Lower leg skin (tissue), 3 donors: ENCODE measurements around the gene MTRFR.

ENCODE experiments used
- POLR2A ChIP-seq, 2 donors: fragments of 450-650 bp; IDR thresholded peaks; one replicate each; pipeline ENCODE4 v1.6.1; 2016 to 2017; ENCODE audit warnings: antibody characterized with exemption in 2 of 2, mild to moderate bottlenecking in 1 of 2, moderate library complexity in 1 of 2
- TF ChIP-seq, protein P1 (sequence below), 3 donors: fragments of 450-650 bp; IDR thresholded peaks; one replicate each; pipeline ENCODE4 v1.5.1; 2016; ENCODE audit warnings: antibody characterized with exemption in 3 of 3, mild to moderate bottlenecking in 3 of 3, moderate library complexity in 2 of 3

GRCh38 chr12:123260081-123260480, 26.8 kb downstream of the MTRFR start:
- TF ChIP-seq, protein P1, sequence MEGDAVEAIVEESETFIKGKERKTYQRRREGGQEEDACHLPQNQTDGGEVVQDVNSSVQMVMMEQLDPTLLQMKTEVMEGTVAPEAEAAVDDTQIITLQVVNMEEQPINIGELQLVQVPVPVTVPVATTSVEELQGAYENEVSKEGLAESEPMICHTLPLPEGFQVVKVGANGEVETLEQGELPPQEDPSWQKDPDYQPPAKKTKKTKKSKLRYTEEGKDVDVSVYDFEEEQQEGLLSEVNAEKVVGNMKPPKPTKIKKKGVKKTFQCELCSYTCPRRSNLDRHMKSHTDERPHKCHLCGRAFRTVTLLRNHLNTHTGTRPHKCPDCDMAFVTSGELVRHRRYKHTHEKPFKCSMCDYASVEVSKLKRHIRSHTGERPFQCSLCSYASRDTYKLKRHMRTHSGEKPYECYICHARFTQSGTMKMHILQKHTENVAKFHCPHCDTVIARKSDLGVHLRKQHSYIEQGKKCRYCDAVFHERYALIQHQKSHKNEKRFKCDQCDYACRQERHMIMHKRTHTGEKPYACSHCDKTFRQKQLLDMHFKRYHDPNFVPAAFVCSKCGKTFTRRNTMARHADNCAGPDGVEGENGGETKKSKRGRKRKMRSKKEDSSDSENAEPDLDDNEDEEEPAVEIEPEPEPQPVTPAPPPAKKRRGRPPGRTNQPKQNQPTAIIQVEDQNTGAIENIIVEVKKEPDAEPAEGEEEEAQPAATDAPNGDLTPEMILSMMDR (IDR thresholded peaks at IDR 0.05) = no peak
- no peak for TF ChIP-seq POLR2A (IDR thresholded peaks at IDR 0.05)
